ENCODE results near the gene AFF4. TPM values are rescaled to one million over a fixed set of nuclear protein-coding genes. Genes with fewer than 3 reads are reported as not detected.
A peak's percentile ranks its signal among the peaks of the same experiment; 100 is the strongest.

The AFF4 gene
- total RNA-seq, 1 experiment from 2014 or later, result 58.1 TPM

DNA sequence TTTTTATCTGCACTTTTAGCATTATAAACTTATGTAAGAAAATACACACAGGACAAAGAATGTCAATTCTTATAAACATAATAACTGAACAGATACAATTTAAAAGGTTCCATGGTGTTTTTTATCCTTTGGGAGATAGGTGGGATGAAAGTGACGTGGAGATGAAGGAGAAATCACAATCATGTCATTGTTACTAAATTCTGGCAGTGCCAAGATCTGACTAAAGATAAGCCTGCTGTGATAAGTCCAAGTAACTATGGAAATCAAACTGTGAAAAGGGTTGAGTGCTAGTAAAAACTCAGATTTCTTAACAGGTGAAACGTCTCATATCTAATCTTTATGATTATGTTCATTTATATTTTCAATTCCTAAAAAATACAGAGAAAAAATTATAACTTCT, 78.9 kb downstream of the AFF4 start (continued):
- TF ChIP-seq, protein P1, sequence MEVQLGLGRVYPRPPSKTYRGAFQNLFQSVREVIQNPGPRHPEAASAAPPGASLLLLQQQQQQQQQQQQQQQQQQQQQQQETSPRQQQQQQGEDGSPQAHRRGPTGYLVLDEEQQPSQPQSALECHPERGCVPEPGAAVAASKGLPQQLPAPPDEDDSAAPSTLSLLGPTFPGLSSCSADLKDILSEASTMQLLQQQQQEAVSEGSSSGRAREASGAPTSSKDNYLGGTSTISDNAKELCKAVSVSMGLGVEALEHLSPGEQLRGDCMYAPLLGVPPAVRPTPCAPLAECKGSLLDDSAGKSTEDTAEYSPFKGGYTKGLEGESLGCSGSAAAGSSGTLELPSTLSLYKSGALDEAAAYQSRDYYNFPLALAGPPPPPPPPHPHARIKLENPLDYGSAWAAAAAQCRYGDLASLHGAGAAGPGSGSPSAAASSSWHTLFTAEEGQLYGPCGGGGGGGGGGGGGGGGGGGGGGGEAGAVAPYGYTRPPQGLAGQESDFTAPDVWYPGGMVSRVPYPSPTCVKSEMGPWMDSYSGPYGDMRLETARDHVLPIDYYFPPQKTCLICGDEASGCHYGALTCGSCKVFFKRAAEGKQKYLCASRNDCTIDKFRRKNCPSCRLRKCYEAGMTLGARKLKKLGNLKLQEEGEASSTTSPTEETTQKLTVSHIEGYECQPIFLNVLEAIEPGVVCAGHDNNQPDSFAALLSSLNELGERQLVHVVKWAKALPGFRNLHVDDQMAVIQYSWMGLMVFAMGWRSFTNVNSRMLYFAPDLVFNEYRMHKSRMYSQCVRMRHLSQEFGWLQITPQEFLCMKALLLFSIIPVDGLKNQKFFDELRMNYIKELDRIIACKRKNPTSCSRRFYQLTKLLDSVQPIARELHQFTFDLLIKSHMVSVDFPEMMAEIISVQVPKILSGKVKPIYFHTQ (CRISPR knock-in tag; IDR thresholded peaks at IDR 0.05), result no peak
- TF ChIP-seq, protein P2, sequence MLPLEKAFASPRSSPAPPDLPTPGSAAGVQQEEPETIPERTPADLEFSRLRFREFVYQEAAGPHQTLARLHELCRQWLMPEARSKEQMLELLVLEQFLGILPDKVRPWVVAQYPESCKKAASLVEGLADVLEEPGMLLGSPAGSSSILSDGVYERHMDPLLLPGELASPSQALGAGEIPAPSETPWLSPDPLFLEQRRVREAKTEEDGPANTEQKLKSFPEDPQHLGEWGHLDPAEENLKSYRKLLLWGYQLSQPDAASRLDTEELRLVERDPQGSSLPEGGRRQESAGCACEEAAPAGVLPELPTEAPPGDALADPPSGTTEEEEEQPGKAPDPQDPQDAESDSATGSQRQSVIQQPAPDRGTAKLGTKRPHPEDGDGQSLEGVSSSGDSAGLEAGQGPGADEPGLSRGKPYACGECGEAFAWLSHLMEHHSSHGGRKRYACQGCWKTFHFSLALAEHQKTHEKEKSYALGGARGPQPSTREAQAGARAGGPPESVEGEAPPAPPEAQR (CRISPR knock-in tag; IDR thresholded peaks at IDR 0.05), result no peak
- TF ChIP-seq ZNF121 (CRISPR knock-in tag; IDR thresholded peaks at IDR 0.05), result no peak
- TF ChIP-seq, protein P3, sequence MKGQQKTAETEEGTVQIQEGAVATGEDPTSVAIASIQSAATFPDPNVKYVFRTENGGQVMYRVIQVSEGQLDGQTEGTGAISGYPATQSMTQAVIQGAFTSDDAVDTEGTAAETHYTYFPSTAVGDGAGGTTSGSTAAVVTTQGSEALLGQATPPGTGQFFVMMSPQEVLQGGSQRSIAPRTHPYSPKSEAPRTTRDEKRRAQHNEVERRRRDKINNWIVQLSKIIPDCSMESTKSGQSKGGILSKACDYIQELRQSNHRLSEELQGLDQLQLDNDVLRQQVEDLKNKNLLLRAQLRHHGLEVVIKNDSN (CRISPR knock-in tag; IDR thresholded peaks at IDR 0.05), result no peak

DNA sequence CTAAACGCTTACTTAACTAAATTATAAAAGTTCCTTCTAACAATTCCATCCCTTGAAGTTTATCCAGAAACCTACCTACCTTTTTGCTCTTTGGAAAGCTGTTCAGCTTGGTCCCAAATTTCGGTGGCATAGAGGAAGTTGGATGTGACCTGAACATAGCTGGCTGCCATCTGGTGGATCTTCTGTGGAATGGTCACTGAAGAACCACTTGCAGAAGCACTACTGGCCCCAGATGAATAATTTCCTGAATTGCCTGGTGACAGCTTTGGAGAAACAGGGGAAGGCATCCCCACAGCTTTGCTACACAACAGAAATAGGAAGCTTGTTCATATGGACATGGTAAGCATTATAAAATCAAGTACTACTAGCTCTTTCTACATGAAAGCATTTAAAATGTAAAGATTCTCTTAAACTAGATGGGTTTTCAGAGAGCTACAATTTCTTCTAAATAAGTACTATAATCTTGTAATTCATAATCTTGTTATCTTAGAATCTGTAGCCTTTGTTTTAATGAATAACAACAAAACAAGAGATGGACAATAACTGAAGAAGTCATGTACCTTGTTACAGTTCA, 80.1 kb downstream of the AFF4 start:
- CTCF ChIA-PET, result interaction anchor here (0.6 to 1.9 kb wide), 17 partner anchors 8 to 136 kb away, joined by 3 to 13 read pairs (median 5); partner anchors contain the start of genes CCNI2, GDF9, LEAP2 and SHROOM1
- TF ChIP-seq OVOL2 (CRISPR knock-in tag; IDR thresholded peaks at IDR 0.05; ENCODE audit: borderline replicate concordance), result no peak
- no peak for TF ChIP-seq ZNF416 (CRISPR knock-in tag; IDR thresholded peaks at IDR 0.05)
- TF ChIP-seq, protein P1 (CRISPR knock-in tag; IDR thresholded peaks at IDR 0.05), result no peak
- TF ChIP-seq, protein P4, sequence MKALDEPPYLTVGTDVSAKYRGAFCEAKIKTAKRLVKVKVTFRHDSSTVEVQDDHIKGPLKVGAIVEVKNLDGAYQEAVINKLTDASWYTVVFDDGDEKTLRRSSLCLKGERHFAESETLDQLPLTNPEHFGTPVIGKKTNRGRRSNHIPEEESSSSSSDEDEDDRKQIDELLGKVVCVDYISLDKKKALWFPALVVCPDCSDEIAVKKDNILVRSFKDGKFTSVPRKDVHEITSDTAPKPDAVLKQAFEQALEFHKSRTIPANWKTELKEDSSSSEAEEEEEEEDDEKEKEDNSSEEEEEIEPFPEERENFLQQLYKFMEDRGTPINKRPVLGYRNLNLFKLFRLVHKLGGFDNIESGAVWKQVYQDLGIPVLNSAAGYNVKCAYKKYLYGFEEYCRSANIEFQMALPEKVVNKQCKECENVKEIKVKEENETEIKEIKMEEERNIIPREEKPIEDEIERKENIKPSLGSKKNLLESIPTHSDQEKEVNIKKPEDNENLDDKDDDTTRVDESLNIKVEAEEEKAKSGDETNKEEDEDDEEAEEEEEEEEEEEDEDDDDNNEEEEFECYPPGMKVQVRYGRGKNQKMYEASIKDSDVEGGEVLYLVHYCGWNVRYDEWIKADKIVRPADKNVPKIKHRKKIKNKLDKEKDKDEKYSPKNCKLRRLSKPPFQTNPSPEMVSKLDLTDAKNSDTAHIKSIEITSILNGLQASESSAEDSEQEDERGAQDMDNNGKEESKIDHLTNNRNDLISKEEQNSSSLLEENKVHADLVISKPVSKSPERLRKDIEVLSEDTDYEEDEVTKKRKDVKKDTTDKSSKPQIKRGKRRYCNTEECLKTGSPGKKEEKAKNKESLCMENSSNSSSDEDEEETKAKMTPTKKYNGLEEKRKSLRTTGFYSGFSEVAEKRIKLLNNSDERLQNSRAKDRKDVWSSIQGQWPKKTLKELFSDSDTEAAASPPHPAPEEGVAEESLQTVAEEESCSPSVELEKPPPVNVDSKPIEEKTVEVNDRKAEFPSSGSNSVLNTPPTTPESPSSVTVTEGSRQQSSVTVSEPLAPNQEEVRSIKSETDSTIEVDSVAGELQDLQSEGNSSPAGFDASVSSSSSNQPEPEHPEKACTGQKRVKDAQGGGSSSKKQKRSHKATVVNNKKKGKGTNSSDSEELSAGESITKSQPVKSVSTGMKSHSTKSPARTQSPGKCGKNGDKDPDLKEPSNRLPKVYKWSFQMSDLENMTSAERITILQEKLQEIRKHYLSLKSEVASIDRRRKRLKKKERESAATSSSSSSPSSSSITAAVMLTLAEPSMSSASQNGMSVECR (CRISPR knock-in tag; IDR thresholded peaks at IDR 0.05; ENCODE audit: borderline replicate concordance), result no peak
- TF ChIP-seq TCF7 (CRISPR knock-in tag; IDR thresholded peaks at IDR 0.05; ENCODE audit: low read depth), result no peak
- TF ChIP-seq, protein P5, sequence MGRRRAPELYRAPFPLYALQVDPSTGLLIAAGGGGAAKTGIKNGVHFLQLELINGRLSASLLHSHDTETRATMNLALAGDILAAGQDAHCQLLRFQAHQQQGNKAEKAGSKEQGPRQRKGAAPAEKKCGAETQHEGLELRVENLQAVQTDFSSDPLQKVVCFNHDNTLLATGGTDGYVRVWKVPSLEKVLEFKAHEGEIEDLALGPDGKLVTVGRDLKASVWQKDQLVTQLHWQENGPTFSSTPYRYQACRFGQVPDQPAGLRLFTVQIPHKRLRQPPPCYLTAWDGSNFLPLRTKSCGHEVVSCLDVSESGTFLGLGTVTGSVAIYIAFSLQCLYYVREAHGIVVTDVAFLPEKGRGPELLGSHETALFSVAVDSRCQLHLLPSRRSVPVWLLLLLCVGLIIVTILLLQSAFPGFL (CRISPR knock-in tag; IDR thresholded peaks at IDR 0.05; ENCODE audit: borderline replicate concordance), result no peak
- TF ChIP-seq, protein P6, sequence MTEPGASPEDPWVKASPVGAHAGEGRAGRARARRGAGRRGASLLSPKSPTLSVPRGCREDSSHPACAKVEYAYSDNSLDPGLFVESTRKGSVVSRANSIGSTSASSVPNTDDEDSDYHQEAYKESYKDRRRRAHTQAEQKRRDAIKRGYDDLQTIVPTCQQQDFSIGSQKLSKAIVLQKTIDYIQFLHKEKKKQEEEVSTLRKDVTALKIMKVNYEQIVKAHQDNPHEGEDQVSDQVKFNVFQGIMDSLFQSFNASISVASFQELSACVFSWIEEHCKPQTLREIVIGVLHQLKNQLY (CRISPR knock-in tag; IDR thresholded peaks at IDR 0.05), result no peak
- TF ChIP-seq ZNF121 (CRISPR knock-in tag; IDR thresholded peaks at IDR 0.05), result no peak
- no peak for TF ChIP-seq FOXJ3 (CRISPR knock-in tag; IDR thresholded peaks at IDR 0.05; ENCODE audit: borderline replicate concordance)
- TF ChIP-seq, protein P7, sequence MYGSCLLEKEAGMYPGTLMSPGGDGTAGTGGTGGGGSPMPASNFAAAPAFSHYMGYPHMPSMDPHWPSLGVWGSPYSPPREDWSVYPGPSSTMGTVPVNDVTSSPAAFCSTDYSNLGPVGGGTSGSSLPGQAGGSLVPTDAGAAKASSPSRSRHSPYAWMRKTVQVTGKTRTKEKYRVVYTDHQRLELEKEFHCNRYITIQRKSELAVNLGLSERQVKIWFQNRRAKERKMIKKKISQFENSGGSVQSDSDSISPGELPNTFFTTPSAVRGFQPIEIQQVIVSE (CRISPR knock-in tag; IDR thresholded peaks at IDR 0.05; ENCODE audit: borderline replicate concordance), result no peak
- Mint-ChIP-seq H3K9me3 (no peaks in the 10 kb centered on the region), H3K36me3 (peaks cover 72% of the 10 kb centered on the region), H3K27me3 (ENCODE audit: low read depth) (no peaks in the 10 kb centered on the region), H3K27ac (no peak overlapping the region), H3K4me1 (no peaks in the 10 kb centered on the region), H3K4me3 (no peak overlapping the region)
- DNase-seq (ENCODE audit: low spot score) (peak; percentile 28), ATAC-seq (peak; percentile 81)
- POLR2A ChIA-PET, result interaction anchor here (1.0 kb wide), 1 partner anchor 58 kb away, joined by 3 read pairs; no protein-coding TSS in a partner anchor
